ENCODE results near the gene PPP1R3D.

GRCh38 chr20:59983076-59983475, 43.0 kb upstream of the PPP1R3D start:
- TF ChIP-seq POLR2A (IDR thresholded peaks at IDR 0.05), result no peak
- TF ChIP-seq, protein P1, sequence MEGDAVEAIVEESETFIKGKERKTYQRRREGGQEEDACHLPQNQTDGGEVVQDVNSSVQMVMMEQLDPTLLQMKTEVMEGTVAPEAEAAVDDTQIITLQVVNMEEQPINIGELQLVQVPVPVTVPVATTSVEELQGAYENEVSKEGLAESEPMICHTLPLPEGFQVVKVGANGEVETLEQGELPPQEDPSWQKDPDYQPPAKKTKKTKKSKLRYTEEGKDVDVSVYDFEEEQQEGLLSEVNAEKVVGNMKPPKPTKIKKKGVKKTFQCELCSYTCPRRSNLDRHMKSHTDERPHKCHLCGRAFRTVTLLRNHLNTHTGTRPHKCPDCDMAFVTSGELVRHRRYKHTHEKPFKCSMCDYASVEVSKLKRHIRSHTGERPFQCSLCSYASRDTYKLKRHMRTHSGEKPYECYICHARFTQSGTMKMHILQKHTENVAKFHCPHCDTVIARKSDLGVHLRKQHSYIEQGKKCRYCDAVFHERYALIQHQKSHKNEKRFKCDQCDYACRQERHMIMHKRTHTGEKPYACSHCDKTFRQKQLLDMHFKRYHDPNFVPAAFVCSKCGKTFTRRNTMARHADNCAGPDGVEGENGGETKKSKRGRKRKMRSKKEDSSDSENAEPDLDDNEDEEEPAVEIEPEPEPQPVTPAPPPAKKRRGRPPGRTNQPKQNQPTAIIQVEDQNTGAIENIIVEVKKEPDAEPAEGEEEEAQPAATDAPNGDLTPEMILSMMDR (IDR thresholded peaks at IDR 0.05), result no peak
- no peak for TF ChIP-seq EP300 (IDR thresholded peaks at IDR 0.05)

Data from ovary (tissue), 3 donors.